ENCODE results near the gene FAAH2.

Gene FAAH2

GRCh38 chrX:57451426-57452020, 165.0 kb downstream of the FAAH2 start:
- DNase-seq, result no peak
- H3K36me3 ChIP-seq, result no peaks in the 10 kb centered on the region
- H3K27ac ChIP-seq, result no peak overlapping the region
- no peak overlapping the region for H3K4me3 ChIP-seq (ENCODE audit: low read depth, low read length)
- TF ChIP-seq CTCF (IDR thresholded peaks at IDR 0.05; ENCODE audit: low read depth, low read length), result no peak
- peaks cover 16% of the 10 kb centered on the region for H3K27me3 ChIP-seq (ENCODE audit: insufficient read depth, low read depth, severe bottlenecking)
- no peaks in the 10 kb centered on the region for H3K9me3 ChIP-seq (ENCODE audit: severe bottlenecking)

- H3K27ac ChIP-seq, result no peak overlapping the region
- H3K36me3 ChIP-seq, result no peaks in the 10 kb centered on the region
- peaks cover 14% of the 10 kb centered on the region for H3K27me3 ChIP-seq (ENCODE audit: insufficient read depth, low read depth, severe bottlenecking)
- DNase-seq, result peak; percentile 13
- TF ChIP-seq CTCF (IDR thresholded peaks at IDR 0.05; ENCODE audit: low read depth, low read length), result peak; percentile 70
- H3K4me3 ChIP-seq (ENCODE audit: low read depth, low read length), result no peak overlapping the region
- no peaks in the 10 kb centered on the region for H3K9me3 ChIP-seq (ENCODE audit: severe bottlenecking)
Observed at GRCh38 chrX:57453901-57454300, 167.4 kb downstream of the FAAH2 start.

- no peak for DNase-seq
- no peak overlapping the region for H3K4me3 ChIP-seq (ENCODE audit: low read depth, low read length)
- no peak for TF ChIP-seq CTCF (IDR thresholded peaks at IDR 0.05; ENCODE audit: low read depth, low read length)
Observed at GRCh38 chrX:57481514-57481913, 195.0 kb downstream of the FAAH2 start.

GRCh38 chrX:57516491-57516890, 230.0 kb downstream of the FAAH2 start:
- no peak for DNase-seq
- H3K27ac ChIP-seq, result no peak overlapping the region
- no peaks in the 10 kb centered on the region for H3K36me3 ChIP-seq
- peaks cover 6% of the 10 kb centered on the region for H3K27me3 ChIP-seq (ENCODE audit: insufficient read depth, low read depth, severe bottlenecking)
- no peak for TF ChIP-seq CTCF (IDR thresholded peaks at IDR 0.05; ENCODE audit: low read depth, low read length)
- H3K9me3 ChIP-seq (ENCODE audit: severe bottlenecking), result no peaks in the 10 kb centered on the region
- H3K4me3 ChIP-seq (ENCODE audit: low read depth, low read length), result no peak overlapping the region

More at GRCh38 chrX:57481514-57481913, 195.0 kb downstream of the FAAH2 start:
- H3K36me3 ChIP-seq, result no peaks in the 10 kb centered on the region
- H3K9me3 ChIP-seq (ENCODE audit: severe bottlenecking), result no peaks in the 10 kb centered on the region
- H3K27me3 ChIP-seq (ENCODE audit: insufficient read depth, low read depth, severe bottlenecking), result peaks cover 8% of the 10 kb centered on the region
- no peak overlapping the region for H3K27ac ChIP-seq

- no peak for TF ChIP-seq CTCF (IDR thresholded peaks at IDR 0.05; ENCODE audit: low read depth, low read length)
- H3K27ac ChIP-seq, result no peak overlapping the region
- H3K36me3 ChIP-seq, result no peaks in the 10 kb centered on the region
- H3K4me3 ChIP-seq (ENCODE audit: low read depth, low read length), result no peak overlapping the region
- DNase-seq, result no peak
- H3K9me3 ChIP-seq (ENCODE audit: severe bottlenecking), result no peaks in the 10 kb centered on the region
- H3K27me3 ChIP-seq (ENCODE audit: insufficient read depth, low read depth, severe bottlenecking), result peaks cover 3% of the 10 kb centered on the region
Observed at GRCh38 chrX:57519578-57520118, 233.1 kb downstream of the FAAH2 start.
